Breast epithelium (tissue), 4 donors: Measurements from ENCODE around the gene RHCG. TPM values are rescaled to one million over a fixed set of nuclear protein-coding genes. Genes with fewer than 3 reads are reported as not detected.
A peak's percentile ranks its signal among the peaks of the same experiment; 100 is the strongest.

Experiments used
- DNase-seq, 2 donors: peaks; one replicate each; pipeline ENCODE4 v3.0.0-alpha.2; 2019; ENCODE audit warnings: low spot score in 2 of 2
- H3K27ac ChIP-seq, 2 donors: fragments of 200-600 bp; sonication (generic) in 1 of 2; one replicate each; pipeline ENCODE4 v1.5.1; 2016 to 2019; ENCODE audit warnings: mild to moderate bottlenecking in 1 of 2
- H3K27me3 ChIP-seq, 2 donors: fragments of 200-600 bp; sonication (generic) in 1 of 2; one replicate each; pipeline versions ENCODE4 v1.5.1 to v1.6.0; 2017 to 2019; ENCODE audit warnings: control low read depth in 1 of 2, mild to moderate bottlenecking in 1 of 2
- H3K36me3 ChIP-seq: fragments of 200-600 bp; one replicate; pipeline ENCODE4 v1.5.1; 2019
- H3K4me1 ChIP-seq, 2 donors: fragments of 200-600 bp; sonication (generic); one replicate each; pipeline ENCODE4 v1.5.1; 2016 to 2019; ENCODE audit warnings: control low read depth in 1 of 2
- H3K4me3 ChIP-seq, 3 donors: fragments of 200-600 bp; sonication (generic); 1 replicate in 2 of 3; 2 replicates in 1 of 3; pipeline ENCODE4 v1.5.1; 2016 to 2019; ENCODE audit warnings: mild to moderate bottlenecking in 3 of 3, moderate library complexity in 2 of 3
- H3K9me3 ChIP-seq, 2 donors: fragments of 200-600 bp; sonication (generic) in 1 of 2; one replicate each; pipeline ENCODE4 v1.5.1; 2016 to 2019; ENCODE audit warnings: control low read depth in 1 of 2
- CTCF ChIP-seq, 3 donors: fragments of 450-650 bp; IDR thresholded peaks; one replicate each; pipeline ENCODE4 v1.5.1; 2016 to 2017; ENCODE audit warnings: antibody characterized with exemption in 3 of 3, mild to moderate bottlenecking in 3 of 3, moderate library complexity in 3 of 3
- POLR2A ChIP-seq: fragments of 450-650 bp; IDR thresholded peaks from one replicate; pipeline ENCODE4 v1.6.1; 2016; ENCODE audit warnings: antibody characterized with exemption, mild to moderate bottlenecking, moderate library complexity
- POLR2AphosphoS5 ChIP-seq, 3 donors: sonication (generic); formaldehyde crosslinking; IDR thresholded peaks; one replicate each; pipeline ENCODE4 v1.6.1; 2017; ENCODE audit warnings: antibody characterized with exemption in 3 of 3
- intact Hi-C: fragments of 100-400 bp; cut with DNase I; formaldehyde crosslinking; loops from one replicate; pipeline ENCODE4 v1.15.1; 2023; ENCODE audit warnings: low total_unique reads
- total RNA-seq, 3 donors: library from RNA; depleted of rRNA; stranded (reverse); fragments of >200 nt; gene quantifications; one replicate each; pipeline ENCODE4 v1.1.0, GENCODE V29; 2016

RHCG gene
- total RNA-seq, 3 donors from 2014 or later = 0.16 to 1.5 (median 0.66) TPM

- intact Hi-C loops = no loop called here
- no peak overlapping the region for H3K4me3 ChIP-seq
Measured at GRCh38 chr15:89497231-89497630, 848 bp upstream of the RHCG start.

GRCh38 chr15:89495638-89496145, 691 bp downstream of the RHCG start:
- H3K9me3 ChIP-seq = no peaks in the 10 kb centered on the region
- H3K36me3 ChIP-seq = no peaks in the 10 kb centered on the region
- H3K27me3 ChIP-seq = peaks cover 0 to 57% of the 10 kb centered on the region in 2 donors
- DNase-seq = no peak
- H3K4me3 ChIP-seq = peak overlapping the region in 1 of 3 donors; percentile 63
- H3K4me1 ChIP-seq = no peaks in the 10 kb centered on the region
- intact Hi-C loops = loop anchor here (1.0 kb wide), 1 partner anchor 29 kb away; no protein-coding TSS in a partner anchor
- H3K27ac ChIP-seq = no peak overlapping the region
- TF ChIP-seq POLR2AphosphoS5 (IDR thresholded peaks at IDR 0.05) (no peak), CTCF (IDR thresholded peaks at IDR 0.05) (no peak), POLR2A (no peak)

More at GRCh38 chr15:89497231-89497630, 848 bp upstream of the RHCG start:
- DNase-seq = no peak
- TF ChIP-seq POLR2AphosphoS5 (IDR thresholded peaks at IDR 0.05) (no peak), CTCF (IDR thresholded peaks at IDR 0.05) (no peak), POLR2A (no peak)
- H3K4me1 ChIP-seq = no peaks in the 10 kb centered on the region
- peaks cover 0 to 54% of the 10 kb centered on the region in 2 donors for H3K27me3 ChIP-seq
- no peaks in the 10 kb centered on the region for H3K36me3 ChIP-seq
- no peaks in the 10 kb centered on the region for H3K9me3 ChIP-seq
- H3K27ac ChIP-seq = no peak overlapping the region

GRCh38 chr15:89494941-89495637, 1.3 kb downstream of the RHCG start:
- no peak for DNase-seq
- no peaks in the 10 kb centered on the region for H3K36me3 ChIP-seq
- H3K27ac ChIP-seq = no peak overlapping the region
- no peaks in the 10 kb centered on the region for H3K4me1 ChIP-seq
- no peak overlapping the region for H3K4me3 ChIP-seq
- intact Hi-C loops = loop anchor here (1.0 kb wide), 1 partner anchor 29 kb away; no protein-coding TSS in a partner anchor
- TF ChIP-seq POLR2AphosphoS5 (IDR thresholded peaks at IDR 0.05) (no peak), POLR2A (no peak), CTCF (IDR thresholded peaks at IDR 0.05) (no peak)
- peaks cover 0 to 59% of the 10 kb centered on the region in 2 donors for H3K27me3 ChIP-seq
- no peaks in the 10 kb centered on the region for H3K9me3 ChIP-seq

- Histone ChIP-seq H3K27ac (no peak overlapping the region), H3K4me1 (no peaks in the 10 kb centered on the region), H3K4me3 (no peak overlapping the region), H3K27me3 (peaks cover 0 to 54% of the 10 kb centered on the region in 2 donors), H3K9me3 (no peaks in the 10 kb centered on the region), H3K36me3 (no peaks in the 10 kb centered on the region)
- TF ChIP-seq POLR2AphosphoS5 (IDR thresholded peaks at IDR 0.05) (no peak), CTCF (IDR thresholded peaks at IDR 0.05) (no peak), POLR2A (no peak)
- intact Hi-C loops = no loop called here
- no peak for DNase-seq
Measured at GRCh38 chr15:89494031-89494430, 2.4 kb downstream of the RHCG start.

GRCh38 chr15:89492934-89493631, 3.3 kb downstream of the RHCG start:
- peaks cover 0 to 46% of the 10 kb centered on the region in 2 donors for H3K27me3 ChIP-seq
- no peaks in the 10 kb centered on the region for H3K4me1 ChIP-seq
- no peak for DNase-seq
- no peaks in the 10 kb centered on the region for H3K9me3 ChIP-seq
- no peak for TF ChIP-seq CTCF (IDR thresholded peaks at IDR 0.05)
- no peaks in the 10 kb centered on the region for H3K36me3 ChIP-seq
- no peak overlapping the region for H3K27ac ChIP-seq
- intact Hi-C loops = no loop called here
- H3K4me3 ChIP-seq = no peak overlapping the region
